ENCODE data around the gene QRICH1.

Gene QRICH1

GRCh38 chr3:49123687-49124086 lies 29.8 kb upstream of the QRICH1 start:
- TF ChIP-seq CTCF (conservative IDR thresholded peaks at IDR 0.05; ENCODE audit: control insufficient read depth, insufficient read depth, low read depth, low read length) = no peak
- no peak overlapping the region for H3K4me3 ChIP-seq (ENCODE audit: control insufficient read depth, low read depth, low read length)
- no peak for DNase-seq (ENCODE audit: low read depth)

GRCh38 chr3:49122886-49123545 lies 29.1 kb upstream of the QRICH1 start:
- DNase-seq (ENCODE audit: low read depth) = no peak
- TF ChIP-seq CTCF (conservative IDR thresholded peaks at IDR 0.05; ENCODE audit: control insufficient read depth, insufficient read depth, low read depth, low read length) = no peak
- H3K4me3 ChIP-seq (ENCODE audit: control insufficient read depth, low read depth, low read length) = no peak overlapping the region

GRCh38 chr3:49122451-49122850 lies 28.6 kb upstream of the QRICH1 start:
- no peak overlapping the region for H3K4me3 ChIP-seq (ENCODE audit: control insufficient read depth, low read depth, low read length)
- DNase-seq (ENCODE audit: low read depth) = no peak
- TF ChIP-seq CTCF (conservative IDR thresholded peaks at IDR 0.05; ENCODE audit: control insufficient read depth, insufficient read depth, low read depth, low read length) = no peak

- no peak overlapping the region for H3K4me3 ChIP-seq (ENCODE audit: control insufficient read depth, low read depth, low read length)
- no peak for DNase-seq (ENCODE audit: low read depth)
- TF ChIP-seq CTCF (conservative IDR thresholded peaks at IDR 0.05; ENCODE audit: control insufficient read depth, insufficient read depth, low read depth, low read length) = no peak
Measured at GRCh38 chr3:49122022-49122421, 28.2 kb upstream of the QRICH1 start.

GRCh38 chr3:49121132-49121736 lies 27.4 kb upstream of the QRICH1 start:
- no peak for DNase-seq (ENCODE audit: low read depth)
- TF ChIP-seq CTCF (conservative IDR thresholded peaks at IDR 0.05; ENCODE audit: control insufficient read depth, insufficient read depth, low read depth, low read length) = no peak
- no peak overlapping the region for H3K4me3 ChIP-seq (ENCODE audit: control insufficient read depth, low read depth, low read length)

- H3K4me3 ChIP-seq (ENCODE audit: control insufficient read depth, low read depth, low read length) = peak within 1 kb of the TSS; percentile 85
- DNase-seq (ENCODE audit: low read depth) = peak; percentile 91
- TF ChIP-seq CTCF (conservative IDR thresholded peaks at IDR 0.05; ENCODE audit: control insufficient read depth, insufficient read depth, low read depth, low read length) = no peak
Measured at GRCh38 chr3:49120438-49121131, 26.7 kb upstream of the QRICH1 start, which contains the start of gene USP19. USP19 (minus strand) TSS chr3:49120823; CDS start chr3:49119145, 1,678 bp downstream.
